ENCODE measurements around the gene HUWE1.

The HUWE1 gene

DNA sequence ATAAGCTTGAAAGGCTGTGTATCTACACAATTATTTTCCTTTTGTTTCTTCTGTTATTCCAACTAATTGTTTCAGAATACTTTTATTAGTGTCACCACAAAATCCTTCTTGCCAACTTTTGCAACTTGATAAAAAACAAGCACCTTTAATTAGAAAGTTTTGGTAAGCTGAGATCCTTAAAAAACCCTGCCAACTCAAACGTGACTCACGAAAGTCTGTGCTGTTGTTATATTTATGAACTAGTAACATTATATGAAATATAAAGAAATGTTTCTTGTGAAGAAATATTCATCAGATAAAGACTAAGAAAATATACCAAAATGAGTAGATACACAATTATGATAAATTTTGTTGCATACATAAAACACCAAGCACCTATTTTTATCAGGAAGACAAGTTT, 49.0 kb downstream of the HUWE1 start:
- in situ Hi-C loops (cut with HindIII; ENCODE audit: low pct_ligation_motif_present, low pct_unique_long_range_greater_than_20kb, low sequenced_read_pairs): no loop called here

GRCh38 chrX:53631156-53631555, 55.4 kb downstream of the HUWE1 start:
- no peak for DNase-seq
- in situ Hi-C loops (cut with HindIII; ENCODE audit: low pct_ligation_motif_present, low pct_unique_long_range_greater_than_20kb, low sequenced_read_pairs): no loop called here

More for the DNA sequence above, 49.0 kb downstream of the HUWE1 start:
- no peak for DNase-seq

DNA sequence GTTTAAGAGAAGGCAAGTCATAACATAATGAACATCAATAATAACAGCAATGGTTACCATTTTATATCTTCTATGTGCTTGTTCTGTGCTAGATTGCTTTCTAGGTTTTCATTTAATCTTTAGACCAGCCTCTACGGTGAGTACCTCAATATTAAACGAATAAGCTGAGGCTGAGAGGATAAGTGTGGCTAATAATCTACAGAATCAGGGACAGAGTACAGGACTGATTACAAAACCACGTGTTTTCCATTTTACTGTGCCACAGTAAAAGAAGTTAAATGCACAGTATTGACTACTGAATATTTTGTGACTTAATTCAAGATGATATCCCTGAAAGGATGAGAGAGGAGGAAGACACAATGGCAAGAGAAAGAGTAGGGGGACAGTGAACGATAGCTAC, 56.3 kb downstream of the HUWE1 start:
- no peak for DNase-seq
- in situ Hi-C loops (cut with HindIII; ENCODE audit: low pct_ligation_motif_present, low pct_unique_long_range_greater_than_20kb, low sequenced_read_pairs): no loop called here

DNA sequence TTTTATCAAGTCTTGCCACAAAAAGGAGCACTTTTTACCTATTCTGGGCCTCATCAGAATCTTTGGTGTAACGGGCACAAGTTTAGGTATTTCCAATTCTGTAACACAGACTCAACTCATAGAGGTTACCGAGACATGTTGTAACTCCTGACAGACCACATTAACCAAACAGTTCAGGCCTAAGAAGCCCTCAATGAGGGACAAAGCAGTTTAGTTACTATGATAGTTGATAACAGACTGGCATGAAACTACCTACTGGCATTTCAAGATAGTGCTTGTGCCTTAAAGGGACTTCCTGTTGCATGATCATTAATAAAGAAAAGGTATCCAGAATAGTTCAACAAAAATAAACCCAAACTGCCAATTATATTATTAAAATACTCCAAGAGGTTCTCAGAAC, 64.1 kb downstream of the HUWE1 start:
- DNase-seq: no peak
- in situ Hi-C loops (cut with HindIII; ENCODE audit: low pct_ligation_motif_present, low pct_unique_long_range_greater_than_20kb, low sequenced_read_pairs): no loop called here

- in situ Hi-C loops (cut with HindIII; ENCODE audit: low pct_ligation_motif_present, low pct_unique_long_range_greater_than_20kb, low sequenced_read_pairs): no loop called here
- DNase-seq: no peak
These were observed 65.0 kb downstream of the HUWE1 start for GRCh38 chrX:53621418-53621986.

GRCh38 chrX:53616946-53617345, 69.6 kb downstream of the HUWE1 start:
- DNase-seq: no peak
- in situ Hi-C loops (cut with HindIII; ENCODE audit: low pct_ligation_motif_present, low pct_unique_long_range_greater_than_20kb, low sequenced_read_pairs): no loop called here

GRCh38 chrX:53606456-53606855, 80.1 kb downstream of the HUWE1 start:
- DNase-seq: no peak
- in situ Hi-C loops (cut with HindIII; ENCODE audit: low pct_ligation_motif_present, low pct_unique_long_range_greater_than_20kb, low sequenced_read_pairs): no loop called here

DNA sequence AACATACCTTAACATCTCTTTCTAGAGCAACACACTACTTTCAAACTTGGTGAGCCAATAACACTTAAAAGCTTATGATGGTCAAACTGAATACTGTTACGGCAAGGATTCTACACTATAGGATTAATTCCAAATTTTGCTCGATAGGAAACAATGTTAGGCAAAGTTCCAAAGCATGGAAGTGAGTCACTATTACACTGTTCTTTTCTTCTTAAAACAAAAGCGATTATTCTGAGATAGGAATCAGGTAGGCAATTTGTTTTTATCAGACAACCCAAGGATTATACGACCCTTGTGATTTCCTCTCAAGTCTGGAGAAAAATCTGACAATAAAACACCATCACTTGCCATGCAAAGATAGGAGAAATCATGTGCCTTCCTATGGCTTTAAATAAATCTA, 81.5 kb downstream of the HUWE1 start:
- in situ Hi-C loops (cut with HindIII; ENCODE audit: low pct_ligation_motif_present, low pct_unique_long_range_greater_than_20kb, low sequenced_read_pairs): no loop called here

DNA sequence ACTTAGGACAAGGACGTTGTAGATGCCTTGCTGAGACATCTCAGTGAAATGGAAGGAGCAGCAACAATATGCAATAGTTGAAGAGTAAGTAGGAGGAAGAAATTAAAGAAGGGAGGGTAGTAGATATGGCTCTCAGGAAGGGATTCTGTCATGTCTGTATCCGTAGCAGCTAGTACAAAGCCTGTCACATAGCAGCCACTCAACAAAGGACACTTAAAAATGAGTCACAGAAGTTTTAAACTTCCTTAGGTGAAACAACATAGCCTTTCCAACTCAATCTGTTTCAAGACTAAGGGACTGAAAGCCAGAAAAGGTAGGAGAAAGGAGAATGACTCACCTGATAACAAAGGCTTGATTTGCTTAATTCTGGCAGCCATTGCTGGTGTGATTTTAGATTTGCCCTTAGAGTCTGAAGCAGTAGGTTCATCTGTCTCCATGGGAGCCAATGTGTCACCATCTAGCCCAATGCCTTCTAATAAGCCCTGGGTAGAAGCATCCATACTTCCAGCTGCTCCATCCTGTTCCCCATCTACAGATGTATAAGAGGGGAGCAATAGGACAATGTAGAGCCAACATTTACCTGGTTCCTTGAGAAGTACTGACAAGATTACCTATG, 86.6 kb downstream of the HUWE1 start:
- in situ Hi-C loops (cut with HindIII; ENCODE audit: low pct_ligation_motif_present, low pct_unique_long_range_greater_than_20kb, low sequenced_read_pairs): no loop called here
- no peak for DNase-seq

More for the DNA sequence above, 81.5 kb downstream of the HUWE1 start:
- DNase-seq: no peak

DNA sequence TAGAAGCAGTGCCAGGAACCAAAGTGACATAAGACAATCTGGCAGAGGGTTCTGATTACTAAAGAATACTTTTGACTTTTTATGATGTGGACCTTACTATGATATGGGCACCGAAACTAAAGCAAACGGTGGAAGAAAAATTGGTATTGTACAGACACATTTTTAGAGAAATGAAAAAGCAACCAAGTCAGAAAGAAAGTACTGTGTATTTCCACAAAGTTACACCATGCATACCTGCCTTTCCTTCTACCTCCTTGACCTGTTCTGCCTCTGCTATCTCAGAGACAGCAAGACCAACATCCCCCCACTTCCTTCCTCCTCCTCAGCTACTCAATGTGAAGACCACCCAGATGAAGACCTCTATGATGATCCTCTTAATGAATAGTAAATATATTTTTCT, 88.3 kb downstream of the HUWE1 start:
- in situ Hi-C loops (cut with HindIII; ENCODE audit: low pct_ligation_motif_present, low pct_unique_long_range_greater_than_20kb, low sequenced_read_pairs): no loop called here
- DNase-seq: no peak

GRCh38 chrX:53595266-53595810, 91.2 kb downstream of the HUWE1 start:
- in situ Hi-C loops (cut with HindIII; ENCODE audit: low pct_ligation_motif_present, low pct_unique_long_range_greater_than_20kb, low sequenced_read_pairs): no loop called here
- DNase-seq: no peak

DNA sequence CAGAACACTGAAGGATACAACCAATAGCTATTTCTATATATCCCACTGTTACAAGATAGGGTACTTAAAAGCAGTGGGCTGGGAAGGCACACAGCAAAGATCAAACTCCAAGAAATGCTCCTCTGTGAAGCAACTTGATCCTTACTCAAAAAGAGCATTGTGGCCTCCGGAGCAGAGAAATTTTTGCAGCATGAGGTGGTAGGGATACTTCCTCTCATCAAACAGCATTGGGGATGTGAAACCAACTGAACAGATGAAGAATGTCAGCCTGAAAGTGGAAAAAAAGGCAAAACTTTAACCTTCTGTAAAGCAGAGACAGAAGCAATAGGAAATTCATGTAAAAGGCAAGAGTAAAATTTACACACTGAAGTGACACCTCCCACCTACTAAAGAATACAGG, 92.2 kb downstream of the HUWE1 start:
- in situ Hi-C loops (cut with HindIII; ENCODE audit: low pct_ligation_motif_present, low pct_unique_long_range_greater_than_20kb, low sequenced_read_pairs): no loop called here
- DNase-seq: no peak

GRCh38 chrX:53587795-53588420, 98.6 kb downstream of the HUWE1 start:
- in situ Hi-C loops (cut with HindIII; ENCODE audit: low pct_ligation_motif_present, low pct_unique_long_range_greater_than_20kb, low sequenced_read_pairs): no loop called here
- no peak for DNase-seq

DNA sequence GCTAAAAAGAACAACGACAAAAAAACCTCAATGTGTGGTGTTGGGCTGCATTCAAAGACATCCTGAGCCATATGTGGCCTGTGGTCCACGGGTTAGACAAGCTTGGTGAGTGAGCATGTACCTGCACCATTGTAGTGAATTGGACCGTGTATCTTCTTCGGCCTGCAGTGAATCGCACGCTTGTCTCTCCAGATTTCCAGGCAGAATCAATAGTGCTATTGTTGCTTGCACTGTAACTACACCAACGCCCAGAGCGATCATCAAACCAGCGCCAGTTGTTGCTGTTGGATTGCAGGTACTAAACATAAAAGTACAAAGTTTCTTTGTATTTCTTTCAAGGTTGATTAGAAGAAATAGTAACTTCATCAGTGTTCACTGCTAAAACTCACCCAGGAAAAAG, 101.6 kb downstream of the HUWE1 start:
- in situ Hi-C loops (cut with HindIII; ENCODE audit: low pct_ligation_motif_present, low pct_unique_long_range_greater_than_20kb, low sequenced_read_pairs): no loop called here
- DNase-seq: no peak

DNA sequence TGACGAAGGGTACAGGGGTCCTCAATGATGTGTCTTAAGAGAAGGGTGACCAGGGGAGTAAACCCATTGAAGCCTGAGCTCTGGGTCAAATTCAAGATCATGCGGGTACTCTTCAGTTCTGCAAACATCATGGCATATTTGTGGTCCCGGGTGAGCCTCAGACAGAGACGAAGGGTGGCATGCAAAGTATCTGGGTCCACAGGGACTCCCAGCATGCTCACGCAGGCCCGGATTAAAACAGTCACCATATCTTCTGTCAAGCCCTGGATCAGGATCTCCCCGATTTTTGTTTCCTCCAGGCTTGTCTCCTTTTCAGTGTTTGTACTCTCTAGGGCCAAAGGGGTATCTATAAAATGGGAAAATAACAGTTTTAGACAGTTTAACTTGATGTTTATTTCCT, 102.9 kb downstream of the HUWE1 start:
- DNase-seq: no peak
- in situ Hi-C loops (cut with HindIII; ENCODE audit: low pct_ligation_motif_present, low pct_unique_long_range_greater_than_20kb, low sequenced_read_pairs): no loop called here

DNA sequence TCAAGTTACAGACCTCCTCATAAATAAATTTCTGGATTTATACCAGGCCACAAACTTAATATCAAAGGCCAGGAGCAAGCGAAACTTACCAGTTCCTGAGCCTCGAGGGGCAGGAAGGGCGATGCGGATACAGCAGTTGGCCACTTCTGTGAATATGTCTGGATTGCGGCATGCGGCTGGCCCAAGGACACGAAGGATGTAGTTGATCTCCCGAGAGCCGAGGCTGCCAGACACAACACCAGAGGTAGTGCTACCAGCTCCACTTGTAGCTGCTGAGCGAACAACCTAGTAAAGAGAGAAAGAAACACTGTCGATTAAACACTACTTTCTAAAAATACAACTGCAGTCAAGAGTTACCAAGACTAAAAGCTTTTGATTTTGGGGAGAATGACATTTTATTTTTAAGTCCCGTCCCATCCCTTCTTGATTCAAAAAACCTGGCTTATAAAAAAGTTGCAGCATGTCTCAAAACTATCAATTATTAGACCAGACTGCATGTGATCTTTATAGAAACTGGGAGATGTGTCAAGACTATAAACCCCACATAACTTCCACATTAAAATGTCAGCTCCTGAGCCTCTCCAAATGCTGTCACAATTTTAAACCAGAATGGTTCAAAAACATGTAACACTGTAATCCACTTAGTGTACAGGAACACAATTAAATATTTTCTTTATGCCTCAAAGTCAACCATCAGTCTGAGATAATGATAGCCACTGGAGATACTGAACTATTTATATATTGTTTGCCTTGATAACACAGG, 105.6 kb downstream of the HUWE1 start:
- in situ Hi-C loops (cut with HindIII; ENCODE audit: low pct_ligation_motif_present, low pct_unique_long_range_greater_than_20kb, low sequenced_read_pairs): no loop called here

GRCh38 chrX:53571494-53571893, 115.0 kb downstream of the HUWE1 start:
- no peak for DNase-seq
- in situ Hi-C loops (cut with HindIII; ENCODE audit: low pct_ligation_motif_present, low pct_unique_long_range_greater_than_20kb, low sequenced_read_pairs): no loop called here

More for the DNA sequence above, 105.6 kb downstream of the HUWE1 start:
- DNase-seq: no peak

DNA sequence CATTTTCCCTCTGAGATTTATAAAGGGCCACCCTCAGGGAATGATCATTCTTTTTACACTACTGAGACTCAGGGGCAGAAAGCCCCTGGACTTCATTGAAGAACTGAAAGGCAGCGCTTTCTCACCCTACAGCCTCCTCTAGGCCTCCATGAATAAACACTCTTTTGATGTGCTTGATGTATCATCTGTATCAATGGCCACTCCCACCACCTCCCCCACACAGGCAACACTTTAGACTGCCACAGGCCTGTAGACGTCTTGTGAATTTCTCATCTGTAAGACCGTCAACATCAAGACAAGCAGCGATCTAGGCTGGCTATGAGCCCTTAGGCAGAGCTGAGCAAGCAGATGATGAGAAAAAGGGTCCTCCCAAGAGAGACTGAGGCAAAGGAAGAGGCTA, 123.2 kb downstream of the HUWE1 start:
- no peak for DNase-seq
- in situ Hi-C loops (cut with HindIII; ENCODE audit: low pct_ligation_motif_present, low pct_unique_long_range_greater_than_20kb, low sequenced_read_pairs): no loop called here

DNA sequence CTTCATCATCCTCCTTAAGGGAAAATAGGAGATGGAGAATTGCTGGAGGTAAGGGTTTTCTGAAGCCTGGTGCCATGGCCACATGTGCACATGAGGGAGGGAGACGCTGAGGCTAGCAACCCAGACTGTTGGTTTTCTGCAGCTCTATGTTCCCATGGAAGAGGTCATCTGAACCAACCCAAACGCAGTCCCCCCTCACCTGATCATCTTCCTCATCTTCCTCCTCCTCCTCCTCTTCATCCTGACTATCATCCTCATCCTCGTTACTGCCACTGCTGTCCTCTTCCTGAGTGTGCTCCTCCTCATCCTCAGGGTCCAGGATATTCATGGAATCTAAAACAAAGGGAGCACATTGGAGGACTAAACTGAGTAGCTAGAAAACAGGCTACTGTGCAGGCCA, 124.6 kb downstream of the HUWE1 start:
- in situ Hi-C loops (cut with HindIII; ENCODE audit: low pct_ligation_motif_present, low pct_unique_long_range_greater_than_20kb, low sequenced_read_pairs): no loop called here

More for the DNA sequence above, 124.6 kb downstream of the HUWE1 start:
- no peak for DNase-seq

Data from ACHN (cell line).